ENCODE measurements around the gene ACTR8. TPM values are rescaled to one million over a fixed set of nuclear protein-coding genes. Genes with fewer than 3 reads are reported as not detected.
A peak's percentile ranks its signal among the peaks of the same experiment; 100 is the strongest.

ACTR8 gene
- total and polyA plus RNA-seq, 2 of the 13 experiments (the other 11 are each of a cell fraction or from before 2014, with no cell fraction given), result 15.5 to 29.0 TPM

DNA sequence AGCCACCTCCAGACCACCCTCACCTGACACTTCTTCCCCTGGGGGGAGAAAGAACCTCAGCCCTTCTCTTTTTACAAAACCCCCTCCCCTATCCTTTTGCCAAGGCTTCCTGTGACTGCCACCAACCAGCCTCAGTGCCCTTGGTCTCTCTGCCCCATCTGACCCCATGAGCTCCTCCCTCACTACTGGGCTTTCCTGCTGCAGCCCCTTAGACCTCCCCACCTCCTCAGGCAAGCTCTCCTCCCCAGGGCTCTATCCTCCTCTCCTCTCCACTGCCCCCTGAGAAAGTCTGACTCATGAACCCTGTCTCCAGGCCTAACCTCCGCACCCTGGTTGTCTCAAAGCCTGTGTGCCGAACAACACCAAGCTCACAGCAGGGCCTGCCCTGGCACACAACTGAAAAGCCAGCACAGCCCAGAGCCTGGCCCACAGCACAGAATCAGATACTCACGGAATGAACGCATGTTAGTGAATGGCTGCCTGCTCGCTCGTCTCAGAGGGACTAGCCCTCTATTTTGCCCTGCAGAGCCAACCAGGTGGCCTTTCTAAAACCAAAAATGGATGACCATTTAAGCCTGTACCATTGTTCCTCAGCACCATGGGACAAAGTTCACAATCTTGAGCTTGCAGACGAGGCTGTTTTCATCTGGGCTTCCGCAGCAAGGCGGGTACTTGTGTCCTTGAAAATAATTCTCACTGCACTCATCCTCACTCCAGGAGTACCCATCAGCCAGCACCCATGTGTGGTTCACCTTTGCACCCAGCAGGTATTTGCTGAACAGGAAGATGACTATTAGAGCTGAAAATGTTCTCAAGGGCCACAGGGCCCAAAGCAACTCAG, 37.5 kb downstream of the ACTR8 start (continued):
- no peak for TF ChIP-seq SRSF4 (IDR thresholded peaks at IDR 0.05; ENCODE audit: low read depth, low read length, poor library complexity, severe bottlenecking)
- no peak for TF ChIP-seq CBFB (CRISPR knock-in tag; IDR thresholded peaks at IDR 0.05)
- TF ChIP-seq SALL1 (CRISPR knock-in tag; IDR thresholded peaks at IDR 0.05), result peak; percentile 83
- TF ChIP-seq ZNF30 (CRISPR knock-in tag; IDR thresholded peaks at IDR 0.05), result no peak
- TF ChIP-seq ZNF737 (CRISPR knock-in tag; IDR thresholded peaks at IDR 0.05; ENCODE audit: borderline replicate concordance), result peak; percentile 26; the same call in 1 of the 2 replicates
- TF ChIP-seq, protein P1, sequence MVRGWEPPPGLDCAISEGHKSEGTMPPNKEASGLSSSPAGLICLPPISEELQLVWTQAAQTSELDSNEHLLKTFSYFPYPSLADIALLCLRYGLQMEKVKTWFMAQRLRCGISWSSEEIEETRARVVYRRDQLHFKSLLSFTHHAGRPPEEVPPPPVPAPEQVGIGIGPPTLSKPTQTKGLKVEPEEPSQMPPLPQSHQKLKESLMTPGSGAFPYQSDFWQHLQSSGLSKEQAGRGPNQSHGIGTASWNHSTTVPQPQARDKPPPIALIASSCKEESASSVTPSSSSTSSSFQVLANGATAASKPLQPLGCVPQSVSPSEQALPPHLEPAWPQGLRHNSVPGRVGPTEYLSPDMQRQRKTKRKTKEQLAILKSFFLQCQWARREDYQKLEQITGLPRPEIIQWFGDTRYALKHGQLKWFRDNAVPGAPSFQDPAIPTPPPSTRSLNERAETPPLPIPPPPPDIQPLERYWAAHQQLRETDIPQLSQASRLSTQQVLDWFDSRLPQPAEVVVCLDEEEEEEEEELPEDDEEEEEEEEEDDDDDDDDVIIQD (CRISPR knock-in tag; IDR thresholded peaks at IDR 0.05; ENCODE audit: low read depth), result no peak
- TF ChIP-seq SOX6 (IDR thresholded peaks at IDR 0.05), result no peak
- TF ChIP-seq SOX6 (CRISPR knock-in tag; IDR thresholded peaks at IDR 0.05), result peak; percentile 87
- TF ChIP-seq, protein P2, sequence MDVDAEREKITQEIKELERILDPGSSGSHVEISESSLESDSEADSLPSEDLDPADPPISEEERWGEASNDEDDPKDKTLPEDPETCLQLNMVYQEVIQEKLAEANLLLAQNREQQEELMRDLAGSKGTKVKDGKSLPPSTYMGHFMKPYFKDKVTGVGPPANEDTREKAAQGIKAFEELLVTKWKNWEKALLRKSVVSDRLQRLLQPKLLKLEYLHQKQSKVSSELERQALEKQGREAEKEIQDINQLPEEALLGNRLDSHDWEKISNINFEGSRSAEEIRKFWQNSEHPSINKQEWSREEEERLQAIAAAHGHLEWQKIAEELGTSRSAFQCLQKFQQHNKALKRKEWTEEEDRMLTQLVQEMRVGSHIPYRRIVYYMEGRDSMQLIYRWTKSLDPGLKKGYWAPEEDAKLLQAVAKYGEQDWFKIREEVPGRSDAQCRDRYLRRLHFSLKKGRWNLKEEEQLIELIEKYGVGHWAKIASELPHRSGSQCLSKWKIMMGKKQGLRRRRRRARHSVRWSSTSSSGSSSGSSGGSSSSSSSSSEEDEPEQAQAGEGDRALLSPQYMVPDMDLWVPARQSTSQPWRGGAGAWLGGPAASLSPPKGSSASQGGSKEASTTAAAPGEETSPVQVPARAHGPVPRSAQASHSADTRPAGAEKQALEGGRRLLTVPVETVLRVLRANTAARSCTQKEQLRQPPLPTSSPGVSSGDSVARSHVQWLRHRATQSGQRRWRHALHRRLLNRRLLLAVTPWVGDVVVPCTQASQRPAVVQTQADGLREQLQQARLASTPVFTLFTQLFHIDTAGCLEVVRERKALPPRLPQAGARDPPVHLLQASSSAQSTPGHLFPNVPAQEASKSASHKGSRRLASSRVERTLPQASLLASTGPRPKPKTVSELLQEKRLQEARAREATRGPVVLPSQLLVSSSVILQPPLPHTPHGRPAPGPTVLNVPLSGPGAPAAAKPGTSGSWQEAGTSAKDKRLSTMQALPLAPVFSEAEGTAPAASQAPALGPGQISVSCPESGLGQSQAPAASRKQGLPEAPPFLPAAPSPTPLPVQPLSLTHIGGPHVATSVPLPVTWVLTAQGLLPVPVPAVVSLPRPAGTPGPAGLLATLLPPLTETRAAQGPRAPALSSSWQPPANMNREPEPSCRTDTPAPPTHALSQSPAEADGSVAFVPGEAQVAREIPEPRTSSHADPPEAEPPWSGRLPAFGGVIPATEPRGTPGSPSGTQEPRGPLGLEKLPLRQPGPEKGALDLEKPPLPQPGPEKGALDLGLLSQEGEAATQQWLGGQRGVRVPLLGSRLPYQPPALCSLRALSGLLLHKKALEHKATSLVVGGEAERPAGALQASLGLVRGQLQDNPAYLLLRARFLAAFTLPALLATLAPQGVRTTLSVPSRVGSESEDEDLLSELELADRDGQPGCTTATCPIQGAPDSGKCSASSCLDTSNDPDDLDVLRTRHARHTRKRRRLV (CRISPR knock-in tag; IDR thresholded peaks at IDR 0.05), result peak; percentile 40; the same call in 1 of the 2 replicates
- TF ChIP-seq, protein P3, sequence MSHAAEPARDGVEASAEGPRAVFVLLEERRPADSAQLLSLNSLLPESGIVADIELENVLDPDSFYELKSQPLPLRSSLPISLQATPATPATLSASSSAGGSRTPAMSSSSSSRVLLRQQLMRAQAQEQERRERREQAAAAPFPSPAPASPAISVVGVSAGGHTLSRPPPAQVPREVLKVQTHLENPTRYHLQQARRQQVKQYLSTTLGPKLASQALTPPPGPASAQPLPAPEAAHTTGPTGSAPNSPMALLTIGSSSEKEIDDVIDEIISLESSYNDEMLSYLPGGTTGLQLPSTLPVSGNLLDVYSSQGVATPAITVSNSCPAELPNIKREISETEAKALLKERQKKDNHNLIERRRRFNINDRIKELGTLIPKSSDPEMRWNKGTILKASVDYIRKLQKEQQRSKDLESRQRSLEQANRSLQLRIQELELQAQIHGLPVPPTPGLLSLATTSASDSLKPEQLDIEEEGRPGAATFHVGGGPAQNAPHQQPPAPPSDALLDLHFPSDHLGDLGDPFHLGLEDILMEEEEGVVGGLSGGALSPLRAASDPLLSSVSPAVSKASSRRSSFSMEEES (CRISPR knock-in tag; IDR thresholded peaks at IDR 0.05), result no peak
- TF ChIP-seq ZNF619 (CRISPR knock-in tag; IDR thresholded peaks at IDR 0.05), result no peak
- TF ChIP-seq, protein P4, sequence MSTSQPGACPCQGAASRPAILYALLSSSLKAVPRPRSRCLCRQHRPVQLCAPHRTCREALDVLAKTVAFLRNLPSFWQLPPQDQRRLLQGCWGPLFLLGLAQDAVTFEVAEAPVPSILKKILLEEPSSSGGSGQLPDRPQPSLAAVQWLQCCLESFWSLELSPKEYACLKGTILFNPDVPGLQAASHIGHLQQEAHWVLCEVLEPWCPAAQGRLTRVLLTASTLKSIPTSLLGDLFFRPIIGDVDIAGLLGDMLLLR (CRISPR knock-in tag; IDR thresholded peaks at IDR 0.05), result 0 out of 2 replicates have a peak, but pooled peaks have one; percentile 31
- TF ChIP-seq, protein P5, sequence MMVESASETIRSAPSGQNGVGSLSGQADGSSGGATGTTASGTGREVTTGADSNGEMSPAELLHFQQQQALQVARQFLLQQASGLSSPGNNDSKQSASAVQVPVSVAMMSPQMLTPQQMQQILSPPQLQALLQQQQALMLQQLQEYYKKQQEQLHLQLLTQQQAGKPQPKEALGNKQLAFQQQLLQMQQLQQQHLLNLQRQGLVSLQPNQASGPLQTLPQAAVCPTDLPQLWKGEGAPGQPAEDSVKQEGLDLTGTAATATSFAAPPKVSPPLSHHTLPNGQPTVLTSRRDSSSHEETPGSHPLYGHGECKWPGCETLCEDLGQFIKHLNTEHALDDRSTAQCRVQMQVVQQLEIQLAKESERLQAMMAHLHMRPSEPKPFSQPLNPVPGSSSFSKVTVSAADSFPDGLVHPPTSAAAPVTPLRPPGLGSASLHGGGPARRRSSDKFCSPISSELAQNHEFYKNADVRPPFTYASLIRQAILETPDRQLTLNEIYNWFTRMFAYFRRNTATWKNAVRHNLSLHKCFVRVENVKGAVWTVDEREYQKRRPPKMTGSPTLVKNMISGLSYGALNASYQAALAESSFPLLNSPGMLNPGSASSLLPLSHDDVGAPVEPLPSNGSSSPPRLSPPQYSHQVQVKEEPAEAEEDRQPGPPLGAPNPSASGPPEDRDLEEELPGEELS (CRISPR knock-in tag; IDR thresholded peaks at IDR 0.05), result peak; percentile 71; the same call in 1 of the 2 replicates
- TF ChIP-seq MIXL1 (CRISPR knock-in tag; IDR thresholded peaks at IDR 0.05), result peak; percentile 32; the same call in 1 of the 2 replicates
- no peak for TF ChIP-seq NFE2L1 (CRISPR knock-in tag; IDR thresholded peaks at IDR 0.05; ENCODE audit: borderline replicate concordance)
- TF ChIP-seq FOSL2 (CRISPR knock-in tag; IDR thresholded peaks at IDR 0.05), result peak; percentile 56
- TF ChIP-seq JUNB (CRISPR knock-in tag; IDR thresholded peaks at IDR 0.05; ENCODE audit: borderline replicate concordance), result no peak
- TF ChIP-seq ZNF598 (CRISPR knock-in tag; IDR thresholded peaks at IDR 0.05; ENCODE audit: borderline replicate concordance), result peak; percentile 75; the same call in 1 of the 2 replicates

Data from HepG2 (cell line).